Measurements from ENCODE around the gene TRIM21. TPM values are rescaled to one million over a fixed set of nuclear protein-coding genes. Genes with fewer than 3 reads are reported as not detected.

The TRIM21 gene
- total RNA-seq, 2 experiments from 2014 or later, result 12.9 to 13.1 TPM

- H3K4me3 ChIP-seq (ENCODE audit: low read depth, low read length, poor library complexity, severe bottlenecking), result no peak overlapping the region
- ChIA-PET POLR2A (no interaction called here), CTCF (ENCODE audit: unreplicated experiment) (interaction anchor here (0.5 kb wide), 1 partner anchor 125 kb away, joined by 3 read pairs; no protein-coding TSS in a partner anchor)
- H3K4me2 ChIP-seq (ENCODE audit: low read length), result no peak overlapping the region
- H3K9me2 ChIP-seq (ENCODE audit: insufficient read depth, low read length), result no peaks in the 10 kb centered on the region
- peaks cover 24% of the 10 kb centered on the region for H3K36me3 ChIP-seq (ENCODE audit: insufficient read depth, low read length)
- H3K9me3 ChIP-seq (ENCODE audit: low read length), result no peaks in the 10 kb centered on the region
- H4K20me1 ChIP-seq (ENCODE audit: insufficient read depth, low read length), result no peaks in the 10 kb centered on the region
- no peaks in the 10 kb centered on the region for H3K79me2 ChIP-seq (ENCODE audit: insufficient read depth, low read depth, low read length)
- no peak overlapping the region for H2AFZ ChIP-seq (ENCODE audit: low read length)
- peaks cover 5% of the 10 kb centered on the region for H3K4me1 ChIP-seq (ENCODE audit: insufficient read depth, low read length, poor library complexity, severe bottlenecking)
- TF ChIP-seq EZH2phosphoT487 (IDR thresholded peaks at IDR 0.05; ENCODE audit: borderline replicate concordance, low read depth, low read length) (no peak), CTCF (conservative IDR thresholded peaks at IDR 0.05; ENCODE audit: low read length) (no peak)
- BruUV-seq (replicated peaks), result no TSS peak
- H3K27ac ChIP-seq (ENCODE audit: low read depth, low read length, poor library complexity, severe bottlenecking), result no peak overlapping the region
- DNase-seq (ENCODE audit: low spot score), result no peak
- intact Hi-C loops (cut with micrococcal nuclease; ENCODE audit: unreplicated experiment), result no loop called here
Measured at GRCh38 chr11:4388221-4388620, 5.3 kb downstream of the TRIM21 start.

DNA sequence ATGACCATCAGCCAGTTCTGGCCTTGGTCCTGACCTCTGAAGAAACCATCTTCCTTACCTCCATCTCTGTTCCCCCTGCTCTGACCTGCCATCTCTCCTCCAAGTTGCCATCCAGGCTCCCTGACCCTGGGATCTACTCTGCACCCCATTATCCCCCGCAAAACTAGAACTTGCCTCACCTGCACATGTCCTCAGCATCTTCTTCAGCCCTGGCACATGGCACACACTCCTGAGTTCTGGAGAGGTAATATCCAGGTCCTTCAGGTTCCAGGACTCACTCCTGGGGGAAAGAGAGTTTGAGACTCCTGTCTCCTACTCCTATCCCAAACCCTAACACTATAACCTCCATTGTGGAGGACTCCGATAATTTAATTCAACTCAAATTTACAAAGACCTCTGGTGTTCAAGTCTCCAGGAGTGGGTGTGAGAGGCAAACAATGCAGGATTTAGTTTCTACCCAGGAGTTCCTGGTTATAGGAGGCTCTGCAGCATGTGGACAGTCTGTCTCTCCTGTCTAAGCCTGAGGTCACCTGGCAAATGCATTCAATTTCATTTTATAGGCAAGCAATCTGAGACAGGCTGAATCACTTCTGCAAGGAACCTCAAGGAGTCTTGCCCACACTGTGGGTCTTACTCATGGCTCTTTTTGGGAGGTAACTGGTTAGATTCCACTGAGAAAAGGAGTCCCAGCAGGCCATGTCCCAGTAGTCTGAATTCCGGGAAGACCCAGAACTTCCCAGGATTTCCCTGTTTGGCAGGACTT lies 7.3 kb downstream of the TRIM21 start:
- no peak for DNase-seq (ENCODE audit: low spot score)
- no peak overlapping the region for H3K27ac ChIP-seq (ENCODE audit: low read depth, low read length, poor library complexity, severe bottlenecking)
- H2AFZ ChIP-seq (ENCODE audit: low read length), result no peak overlapping the region
- no peaks in the 10 kb centered on the region for H3K9me3 ChIP-seq (ENCODE audit: low read length)
- H4K20me1 ChIP-seq (ENCODE audit: insufficient read depth, low read length), result no peaks in the 10 kb centered on the region
- intact Hi-C loops (cut with micrococcal nuclease; ENCODE audit: unreplicated experiment), result no loop called here
- ChIA-PET CTCF (ENCODE audit: unreplicated experiment) (no interaction called here), POLR2A (interaction anchor here (0.7 kb wide), 1 partner anchor 978 kb away, joined by 3 read pairs; no protein-coding TSS in a partner anchor)
- BruUV-seq (replicated peaks), result no TSS peak
- H3K4me2 ChIP-seq (ENCODE audit: low read length), result no peak overlapping the region
- no peaks in the 10 kb centered on the region for H3K79me2 ChIP-seq (ENCODE audit: insufficient read depth, low read depth, low read length)
- no peaks in the 10 kb centered on the region for H3K4me1 ChIP-seq (ENCODE audit: insufficient read depth, low read length, poor library complexity, severe bottlenecking)
- no peak for TF ChIP-seq EZH2phosphoT487 (IDR thresholded peaks at IDR 0.05; ENCODE audit: borderline replicate concordance, low read depth, low read length)
- TF ChIP-seq CTCF (conservative IDR thresholded peaks at IDR 0.05; ENCODE audit: low read length), result no peak
- H3K36me3 ChIP-seq (ENCODE audit: insufficient read depth, low read length), result peaks cover 24% of the 10 kb centered on the region
- H3K4me3 ChIP-seq (ENCODE audit: low read depth, low read length, poor library complexity, severe bottlenecking), result no peak overlapping the region
- H3K9me2 ChIP-seq (ENCODE audit: insufficient read depth, low read length), result no peaks in the 10 kb centered on the region

GRCh38 chr11:4381901-4382300 lies 11.6 kb downstream of the TRIM21 start:
- no peaks in the 10 kb centered on the region for H3K9me2 ChIP-seq (ENCODE audit: insufficient read depth, low read length)
- intact Hi-C loops (cut with micrococcal nuclease; ENCODE audit: unreplicated experiment), result no loop called here
- POLR2A ChIA-PET, result no interaction called here
- H3K79me2 ChIP-seq (ENCODE audit: insufficient read depth, low read depth, low read length), result no peaks in the 10 kb centered on the region
- H2AFZ ChIP-seq (ENCODE audit: low read length), result no peak overlapping the region
- TF ChIP-seq EZH2phosphoT487 (IDR thresholded peaks at IDR 0.05; ENCODE audit: borderline replicate concordance, low read depth, low read length), result no peak
- TF ChIP-seq CTCF (conservative IDR thresholded peaks at IDR 0.05; ENCODE audit: low read length), result no peak
- H3K9me3 ChIP-seq (ENCODE audit: low read length), result no peaks in the 10 kb centered on the region
- no peak overlapping the region for H3K27ac ChIP-seq (ENCODE audit: low read depth, low read length, poor library complexity, severe bottlenecking)
- H3K4me3 ChIP-seq (ENCODE audit: low read depth, low read length, poor library complexity, severe bottlenecking), result no peak overlapping the region
- CTCF ChIA-PET (ENCODE audit: unreplicated experiment), result no interaction called here
- H4K20me1 ChIP-seq (ENCODE audit: insufficient read depth, low read length), result no peaks in the 10 kb centered on the region
- H3K4me1 ChIP-seq (ENCODE audit: insufficient read depth, low read length, poor library complexity, severe bottlenecking), result no peaks in the 10 kb centered on the region
- no peak for DNase-seq (ENCODE audit: low spot score)
- H3K4me2 ChIP-seq (ENCODE audit: low read length), result no peak overlapping the region
- no peaks in the 10 kb centered on the region for H3K36me3 ChIP-seq (ENCODE audit: insufficient read depth, low read length)
- no TSS peak for BruUV-seq (replicated peaks)
